GM12873 (cell line): ENCODE results near the gene WDR47.

Experiments used
- CTCF ChIP-seq: IDR thresholded peaks from 2 replicates; pipeline ENCODE4 v1.5.1; 2012; ENCODE audit warnings: low read depth, mild to moderate bottlenecking, moderate library complexity, low read length, control low read depth; ENCODE audit not compliant: insufficient read depth; ENCODE audit errors: missing control alignments

Gene WDR47

GRCh38 chr1:108955111-108955510 lies 86.8 kb downstream of the WDR47 start:
- TF ChIP-seq CTCF, result no peak

- TF ChIP-seq CTCF, result no peak
Measured at GRCh38 chr1:108953452-108953851, 88.5 kb downstream of the WDR47 start.

- no peak for TF ChIP-seq CTCF
Measured at GRCh38 chr1:108951242-108951641, 90.7 kb downstream of the WDR47 start.

- no peak for TF ChIP-seq CTCF
Measured at GRCh38 chr1:108949044-108949443, 92.9 kb downstream of the WDR47 start.

GRCh38 chr1:108947871-108948525 lies 93.9 kb downstream of the WDR47 start:
- TF ChIP-seq CTCF, result no peak

- no peak for TF ChIP-seq CTCF
Measured at GRCh38 chr1:108936170-108936569, 105.7 kb downstream of the WDR47 start.

GRCh38 chr1:108933944-108934343 lies 108.0 kb downstream of the WDR47 start:
- TF ChIP-seq CTCF, result no peak
